K562 (cell line): Measurements from ENCODE around the gene BUB3. TPM values are rescaled to one million over a fixed set of nuclear protein-coding genes. Genes with fewer than 3 reads are reported as not detected.

Source experiments
- BRF2 ChIP-seq: IDR thresholded peaks from 3 replicates; pipeline ENCODE4 v1.6.1; 2011; ENCODE audit warnings: borderline replicate concordance, mild to moderate bottlenecking; ENCODE audit not compliant: insufficient read length, insufficient read depth
- CREBBP ChIP-seq: IDR thresholded peaks from one replicate; pipeline ENCODE4 v1.6.1; 2012; ENCODE audit warnings: low read depth, mild to moderate bottlenecking, control low read depth, inconsistent platforms, low read length
- FIP1L1 ChIP-seq: fragments of 200-400 bp; formaldehyde crosslinking; IDR thresholded peaks from 2 replicates; pipeline ENCODE4 v1.6.1; 2018; ENCODE audit warnings: mild to moderate bottlenecking, low read depth, low read length; ENCODE audit not compliant: poor library complexity, severe bottlenecking
- NFE2L1 ChIP-seq: fragments of 450-650 bp; IDR thresholded peaks from 2 replicates; pipeline ENCODE4 v1.6.1; 2016; ENCODE audit warnings: missing genetic modification characterization, low read depth, mild to moderate bottlenecking, missing compliant biosample characterization, moderate library complexity, borderline replicate concordance
- NFIC ChIP-seq: fragments of 450-650 bp; IDR thresholded peaks from 2 replicates; pipeline ENCODE4 v1.6.1; 2017; ENCODE audit warnings: mild to moderate bottlenecking, inconsistent platforms
- NR4A1 ChIP-seq, 2 experiments: fragments of 250-450 bp in 1 of 2; fragments of 450-650 bp in 1 of 2; sonication (Bioruptor Pico) in 1 of 2; IDR thresholded peaks; 2 replicates each; pipeline versions ENCODE4 v1.4.0 to v1.6.1; 2016 to 2020; ENCODE audit warnings: mild to moderate bottlenecking in 2 of 2, missing compliant biosample characterization in 1 of 2, missing genetic modification characterization in 1 of 2, moderate library complexity in 1 of 2
- NUFIP1 ChIP-seq: fragments of 450-650 bp; IDR thresholded peaks from 2 replicates; pipeline ENCODE4 v1.6.1; 2018; ENCODE audit not compliant: partially characterized antibody
- RBM22 ChIP-seq: fragments of 200-400 bp; formaldehyde crosslinking; IDR thresholded peaks from 2 replicates; pipeline ENCODE4 v1.6.1; 2018; ENCODE audit warnings: low read length, low read depth; ENCODE audit not compliant: poor library complexity, severe bottlenecking
- REST ChIP-seq, 2 experiments: fragments of 450-650 bp; formaldehyde crosslinking in 1 of 2; IDR thresholded peaks; 2 replicates each; pipeline versions ENCODE4 v1.4.0 to v1.6.1; 2014 to 2020; ENCODE audit warnings: mild to moderate bottlenecking in 2 of 2, borderline replicate concordance in 1 of 2, low read depth in 1 of 2
- SNAPC5 ChIP-seq: fragments of 250-450 bp; sonication (Bioruptor Pico); IDR thresholded peaks from 2 replicates; pipeline ENCODE4 v1.8.0; 2021; ENCODE audit warnings: moderate library complexity, mild to moderate bottlenecking, inconsistent platforms
- SUPT5H ChIP-seq: fragments of 450-650 bp; IDR thresholded peaks from 2 replicates; pipeline ENCODE4 v1.6.1; 2016
- YBX1 ChIP-seq: fragments of 450-650 bp; IDR thresholded peaks from 2 replicates; pipeline ENCODE4 v1.7.1; 2016; ENCODE audit warnings: mild to moderate bottlenecking
- ZBED1 ChIP-seq: IDR thresholded peaks from 2 replicates; pipeline ENCODE4 v1.6.1; 2014
- ZBTB8A ChIP-seq: fragments of 450-650 bp; IDR thresholded peaks from 2 replicates; pipeline ENCODE4 v1.6.1; 2018; ENCODE audit warnings: mild to moderate bottlenecking, moderate library complexity; ENCODE audit not compliant: partially characterized antibody
- ZNF143 ChIP-seq: sonication (generic); formaldehyde crosslinking; IDR thresholded peaks from 2 replicates; pipeline ENCODE4 v1.9.0; 2022; ENCODE audit warnings: mild to moderate bottlenecking, missing genetic modification reagents
- ZNF431 ChIP-seq: sonication (generic); formaldehyde crosslinking; IDR thresholded peaks from 2 replicates; pipeline ENCODE4 v1.8.0; 2022; ENCODE audit warnings: mild to moderate bottlenecking, missing genetic modification reagents
- ZNF551 ChIP-seq: fragments of 250-450 bp; sonication (Bioruptor Pico); IDR thresholded peaks from 2 replicates; pipeline ENCODE4 v1.5.0; 2021; ENCODE audit warnings: mild to moderate bottlenecking, moderate library complexity
- ZZZ3 ChIP-seq: fragments of 450-650 bp; IDR thresholded peaks from 2 replicates; pipeline ENCODE4 v1.6.1; 2016; ENCODE audit warnings: antibody characterized with exemption, mild to moderate bottlenecking, moderate library complexity
- polyA plus RNA-seq, 8 experiments: library from polyadenylated mRNA; depleted of rRNA in 4 of 8; stranded (reverse) in 5 of 8; unstranded in 3 of 8; fragments of >200 nt; fragmentation: Nextera tagmentation in 2 of 8; fragmentation: Illumina TruSeq in 1 of 8; extraction: Ambion mirVana in 2 of 8; extraction: Trizol in 1 of 8; gene quantifications; 2 replicates each; pipeline versions ENCODE4 v1.2.1 to v1.2.3, GENCODE V29; 2011 to 2014; ENCODE audit warnings: inconsistent platforms in 1 of 8, missing spikeins in 1 of 8
- total RNA-seq, 7 experiments: library from RNA; depleted of rRNA in 6 of 7; stranded (reverse); fragments of >200 nt in 6 of 7; fragmentation: Illumina TruSeq in 2 of 7; extraction: Trizol in 2 of 7; gene quantifications; 2 replicates each; pipeline versions ENCODE4 v1.2.1 to v1.2.3, GENCODE V29; 2011 to 2021; ENCODE audit warnings: low replicate concordance in 1 of 7

The BUB3 gene
- total and polyA plus RNA-seq, 9 of the 15 experiments (the other 6 are each of a cell fraction or from before 2014, with no cell fraction given): 167 to 761 (median 225) TPM

GRCh38 chr10:123141791-123142700, 12.2 kb upstream of the BUB3 start (continued):
- no peak for TF ChIP-seq ZNF431 (CRISPR knock-in tag)
- no peak for TF ChIP-seq NR4A1 (CRISPR knock-in tag; IDR thresholded peaks at IDR 0.05)
- TF ChIP-seq NR4A1 (tag; IDR thresholded peaks at IDR 0.05): no peak
- TF ChIP-seq NFIC: no peak
- TF ChIP-seq CREBBP: no peak
- TF ChIP-seq YBX1: no peak
- TF ChIP-seq SNAPC5 (CRISPR knock-in tag): no peak
- peak; percentile 67 for TF ChIP-seq RBM22
- TF ChIP-seq NFE2L1 (tag): no peak
- TF ChIP-seq NUFIP1: no peak
- TF ChIP-seq REST (IDR thresholded peaks at IDR 0.05; ENCODE audit: borderline replicate concordance): no peak
- TF ChIP-seq REST (CRISPR knock-in tag; IDR thresholded peaks at IDR 0.05; ENCODE audit: low read depth): no peak
- TF ChIP-seq FIP1L1: no peak
- no peak for TF ChIP-seq ZNF143 (CRISPR knock-in tag)
- no peak for TF ChIP-seq BRF2
- peak; percentile 11; the same call in 1 of the 2 replicates for TF ChIP-seq SUPT5H
- TF ChIP-seq ZZZ3: no peak
- TF ChIP-seq ZBTB8A: no peak
- no peak for TF ChIP-seq ZNF551
- no peak for TF ChIP-seq ZBED1
